Calu3 (cell line): ENCODE data around the gene DDOST. TPM values are rescaled to one million over a fixed set of nuclear protein-coding genes. Genes with fewer than 3 reads are reported as not detected.

Source experiments
- BruUV-seq: library from RNA; stranded (reverse); fragments of 400-500 nt; replicated peaks from 2 replicates; lab custom pipeline; 2021; lab: Mats Ljungman, UMichigan
- CTCF ChIA-PET: fragments of 300-600 bp; sonication (Branson Sonifier 250); formaldehyde crosslinking; loops from one replicate; lab custom pipeline; 2022; ENCODE audit warnings: antibody characterized with exemption; lab: Charles Lee
- DNase-seq: peaks from one replicate; pipeline ENCODE4 v3.0.0; 2022
- H3K27ac Mint-ChIP-seq: one replicate; pipeline ENCODE4 v1.8.0; 2022; ENCODE audit warnings: mixed read lengths; ENCODE audit not compliant: unreplicated experiment
- H3K27me3 Mint-ChIP-seq: one replicate; pipeline ENCODE4 v1.8.0; 2022; ENCODE audit warnings: mixed read lengths; ENCODE audit not compliant: unreplicated experiment
- H3K36me3 Mint-ChIP-seq: one replicate; pipeline ENCODE4 v1.8.0; 2022; ENCODE audit warnings: mild to moderate bottlenecking, moderate library complexity, mixed read lengths; ENCODE audit not compliant: insufficient read depth, unreplicated experiment
- H3K4me1 Mint-ChIP-seq: one replicate; pipeline ENCODE4 v1.8.0; 2022; ENCODE audit warnings: mild to moderate bottlenecking, low read depth, mixed read lengths; ENCODE audit not compliant: unreplicated experiment
- H3K4me3 Mint-ChIP-seq: one replicate; pipeline ENCODE4 v1.8.0; 2022; ENCODE audit warnings: mild to moderate bottlenecking, low read depth, moderate library complexity, mixed read lengths; ENCODE audit not compliant: unreplicated experiment
- H3K9me3 Mint-ChIP-seq: one replicate; pipeline ENCODE4 v1.8.0; 2022; ENCODE audit warnings: low read depth, mixed read lengths; ENCODE audit not compliant: unreplicated experiment
- intact Hi-C: fragments of 100-400 bp; cut with micrococcal nuclease; formaldehyde crosslinking; loops from one replicate; pipeline ENCODE4 v1.10.0; 2022; ENCODE audit not compliant: unreplicated experiment
- total RNA-seq: library from RNA; stranded (reverse); gene quantifications from 2 replicates; pipeline ENCODE4 v1.2.3, GENCODE V29; 2022
- TF ChIP-seq, protein P1 (sequence below): fragments of 200-600 bp; IDR thresholded peaks from one replicate; pipeline ENCODE4 v1.8.0; 2022; ENCODE audit warnings: antibody characterized with exemption; ENCODE audit not compliant: unreplicated experiment

The DDOST gene
- total RNA-seq, 1 experiment from 2014 or later, result 266 TPM

DNA sequence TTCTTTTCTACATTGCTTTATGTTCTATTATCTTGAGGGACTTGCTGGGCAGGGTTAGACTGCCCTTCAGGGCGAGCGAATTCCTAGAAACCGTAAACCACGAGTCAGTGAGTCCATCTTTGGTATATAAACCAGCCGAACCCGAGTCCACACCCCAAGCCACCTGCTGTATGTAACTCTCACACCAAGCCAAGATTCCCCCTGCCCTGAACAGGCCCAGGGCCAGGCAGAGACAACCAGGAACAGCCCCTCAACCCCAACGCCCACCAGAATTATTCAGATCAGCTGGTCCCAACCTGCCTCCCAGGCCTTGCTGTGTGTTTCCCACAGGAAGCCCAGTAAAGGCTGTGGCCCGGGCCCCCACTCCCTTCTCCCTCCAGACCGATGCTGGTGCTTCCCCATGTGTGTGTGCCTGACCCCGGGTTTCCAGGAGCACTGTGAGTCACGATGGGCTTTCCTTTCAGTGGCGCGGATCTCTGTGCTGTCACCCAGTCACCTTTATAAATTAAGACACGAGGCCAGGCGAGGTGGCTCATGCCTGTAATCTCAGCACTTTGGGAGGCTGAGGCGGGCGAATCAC lies 39.6 kb upstream of the DDOST start:
- peaks cover 7% of the 10 kb centered on the region for H3K36me3 Mint-ChIP-seq
- peaks cover 3% of the 10 kb centered on the region for H3K9me3 Mint-ChIP-seq
- peaks cover 10% of the 10 kb centered on the region for H3K4me1 Mint-ChIP-seq
- intact Hi-C loops, result no loop called here
- CTCF ChIA-PET, result no interaction called here
- H3K27ac Mint-ChIP-seq, result no peak overlapping the region
- peaks cover 24% of the 10 kb centered on the region for H3K27me3 Mint-ChIP-seq
- DNase-seq, result no peak
- TF ChIP-seq, protein P1, sequence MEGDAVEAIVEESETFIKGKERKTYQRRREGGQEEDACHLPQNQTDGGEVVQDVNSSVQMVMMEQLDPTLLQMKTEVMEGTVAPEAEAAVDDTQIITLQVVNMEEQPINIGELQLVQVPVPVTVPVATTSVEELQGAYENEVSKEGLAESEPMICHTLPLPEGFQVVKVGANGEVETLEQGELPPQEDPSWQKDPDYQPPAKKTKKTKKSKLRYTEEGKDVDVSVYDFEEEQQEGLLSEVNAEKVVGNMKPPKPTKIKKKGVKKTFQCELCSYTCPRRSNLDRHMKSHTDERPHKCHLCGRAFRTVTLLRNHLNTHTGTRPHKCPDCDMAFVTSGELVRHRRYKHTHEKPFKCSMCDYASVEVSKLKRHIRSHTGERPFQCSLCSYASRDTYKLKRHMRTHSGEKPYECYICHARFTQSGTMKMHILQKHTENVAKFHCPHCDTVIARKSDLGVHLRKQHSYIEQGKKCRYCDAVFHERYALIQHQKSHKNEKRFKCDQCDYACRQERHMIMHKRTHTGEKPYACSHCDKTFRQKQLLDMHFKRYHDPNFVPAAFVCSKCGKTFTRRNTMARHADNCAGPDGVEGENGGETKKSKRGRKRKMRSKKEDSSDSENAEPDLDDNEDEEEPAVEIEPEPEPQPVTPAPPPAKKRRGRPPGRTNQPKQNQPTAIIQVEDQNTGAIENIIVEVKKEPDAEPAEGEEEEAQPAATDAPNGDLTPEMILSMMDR, result no peak
- H3K4me3 Mint-ChIP-seq, result no peak overlapping the region
- BruUV-seq, result no TSS peak

DNA sequence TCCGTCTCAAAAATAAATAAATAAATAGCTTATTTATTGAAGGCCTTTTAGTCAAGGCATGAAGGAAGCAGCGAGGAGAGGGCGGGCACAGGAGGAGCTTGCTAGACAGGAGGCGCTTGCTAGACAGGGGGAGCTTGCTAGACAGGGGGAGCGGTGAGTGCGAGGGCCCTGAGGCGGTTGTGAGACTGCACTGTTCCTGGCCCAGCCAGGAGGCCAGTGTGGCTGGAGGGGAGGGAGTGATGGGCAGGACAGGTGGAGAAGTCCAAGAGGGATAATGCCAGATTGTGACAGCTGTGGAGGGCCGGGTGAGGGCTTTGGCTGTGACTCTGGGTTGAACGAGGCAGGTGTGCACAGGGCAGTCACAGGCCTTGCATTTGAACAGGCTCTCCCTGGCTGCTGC lies 38.4 kb upstream of the DDOST start:
- CTCF ChIA-PET, result no interaction called here

DNA sequence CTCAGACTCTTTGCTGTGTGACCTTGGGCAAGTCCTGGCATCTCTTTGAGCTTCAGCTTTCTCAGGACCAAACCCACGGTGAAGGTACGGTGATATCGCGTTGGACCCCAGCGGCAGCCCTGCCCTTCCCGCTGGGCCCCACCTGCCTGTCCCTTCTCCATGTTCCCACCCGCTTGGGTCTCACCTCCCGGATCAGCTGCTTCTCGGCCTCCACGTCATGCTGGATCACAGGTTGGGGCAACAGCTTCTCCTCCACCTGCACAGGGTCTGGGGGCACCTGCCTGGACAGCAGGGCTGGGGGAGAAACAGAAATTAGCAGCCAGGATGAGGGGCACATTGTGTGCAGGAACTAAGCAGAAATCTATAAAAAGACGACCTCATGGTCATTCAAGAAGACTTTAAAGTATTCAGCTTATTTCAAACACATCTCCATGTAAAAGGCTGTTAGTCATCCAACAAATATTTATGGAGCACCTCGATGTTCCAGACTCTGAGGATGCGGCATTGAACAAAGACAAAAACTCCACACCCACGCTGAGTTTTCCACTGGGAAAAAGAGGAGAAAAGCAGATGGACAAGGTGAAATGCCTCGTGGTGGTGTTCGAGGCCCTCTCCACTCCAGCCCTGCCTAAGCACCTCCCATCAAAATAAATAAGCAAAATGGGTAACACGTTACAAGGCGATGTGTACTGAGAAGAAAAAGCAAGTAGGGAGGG lies 37.2 kb upstream of the DDOST start:
- Mint-ChIP-seq H3K4me3 (no peak overlapping the region), H3K27me3 (peaks cover 37% of the 10 kb centered on the region), H3K36me3 (peaks cover 7% of the 10 kb centered on the region), H3K9me3 (peaks cover 3% of the 10 kb centered on the region), H3K4me1 (peaks cover 11% of the 10 kb centered on the region), H3K27ac (no peak overlapping the region)
- BruUV-seq, result no TSS peak
- intact Hi-C loops, result loop anchor here (5.0 kb wide), 1 partner anchor 34 kb away; the partner anchor contains the start of gene SH2D5
- no peak for DNase-seq
- CTCF ChIA-PET, result interaction anchor here (2.4 kb wide), 1 partner anchor 35 kb away, joined by 11 read pairs; the partner anchor contains the start of gene SH2D5
- TF ChIP-seq, protein P1, result no peak

More for the DNA sequence above, 38.4 kb upstream of the DDOST start:
- peaks cover 3% of the 10 kb centered on the region for H3K9me3 Mint-ChIP-seq
- TF ChIP-seq, protein P1, result no peak
- intact Hi-C loops, result loop anchor here (5.0 kb wide), 1 partner anchor 33 kb away; the partner anchor contains the start of gene SH2D5
- no peak overlapping the region for H3K27ac Mint-ChIP-seq
- BruUV-seq, result no TSS peak
- peaks cover 11% of the 10 kb centered on the region for H3K4me1 Mint-ChIP-seq
- DNase-seq, result no peak
- H3K4me3 Mint-ChIP-seq, result no peak overlapping the region
- peaks cover 32% of the 10 kb centered on the region for H3K27me3 Mint-ChIP-seq
- H3K36me3 Mint-ChIP-seq, result peaks cover 7% of the 10 kb centered on the region

GRCh38 chr1:20697563-20697962 lies 36.4 kb upstream of the DDOST start:
- Mint-ChIP-seq H3K9me3 (no peaks in the 10 kb centered on the region), H3K36me3 (peaks cover 7% of the 10 kb centered on the region), H3K27ac (no peak overlapping the region), H3K27me3 (peaks cover 33% of the 10 kb centered on the region), H3K4me3 (no peak overlapping the region), H3K4me1 (peaks cover 11% of the 10 kb centered on the region)
- intact Hi-C loops, result loop anchor here (2.0 to 5.0 kb wide), 2 partner anchors 35 to 497 kb away; partner anchors contain the start of gene SH2D5
- no peak for DNase-seq
- CTCF ChIA-PET, result interaction anchor here (1.1 to 2.4 kb wide), 3 partner anchors 13 to 36 kb away, joined by 4 to 11 read pairs (median 5); partner anchors contain the start of gene SH2D5
- no TSS peak for BruUV-seq
- TF ChIP-seq, protein P1, result no peak
